DND-41 (cell line): Measurements from ENCODE around the gene ADNP.

Experiments used
- ATAC-seq: fragments of 200-7000 bp; cut with Tn5 transposase; 3 replicates; pipeline ENCODE4 v1.9.1; 2021; ENCODE audit warnings: low read depth; ENCODE audit not compliant: insufficient read depth
- DNase-seq: peaks from one replicate; pipeline ENCODE4 v3.0.0-alpha.2; 2020
- H2AFZ ChIP-seq: 2 replicates; pipeline ENCODE4 v1.6.0; 2012; ENCODE audit warnings: low read depth, low read length
- H3K27ac ChIP-seq: 2 replicates; pipeline ENCODE4 v1.5.1; 2012; ENCODE audit warnings: low read length, inconsistent platforms
- H3K27me3 ChIP-seq: fragments of 200-600 bp; sonication (generic); 2 replicates; pipeline ENCODE4 v1.6.0; 2012; ENCODE audit warnings: low read length, mild to moderate bottlenecking, inconsistent platforms; ENCODE audit not compliant: insufficient read depth, poor library complexity
- H3K36me3 ChIP-seq: 2 replicates; pipeline ENCODE4 v1.5.1; 2012; ENCODE audit warnings: low read length, inconsistent platforms; ENCODE audit not compliant: insufficient read depth
- H3K4me1 ChIP-seq: 2 replicates; pipeline ENCODE4 v1.5.1; 2012; ENCODE audit warnings: mild to moderate bottlenecking, low read length; ENCODE audit not compliant: insufficient read depth
- H3K4me2 ChIP-seq: 2 replicates; pipeline ENCODE4 v1.6.0; 2012; ENCODE audit warnings: mild to moderate bottlenecking, moderate library complexity, low read length, inconsistent platforms; ENCODE audit not compliant: insufficient read depth
- H3K4me3 ChIP-seq, 2 experiments: fragments of 200-600 bp in 1 of 2; shearing (Covaris generic) in 1 of 2; 2 replicates each; pipeline ENCODE4 v1.5.1; 2012 to 2016; ENCODE audit warnings: inconsistent platforms in 2 of 2, low read length in 2 of 2, mild to moderate bottlenecking in 2 of 2, low read depth in 1 of 2, moderate library complexity in 1 of 2
- H3K79me2 ChIP-seq: 2 replicates; pipeline ENCODE4 v1.6.0; 2012; ENCODE audit warnings: low read length, inconsistent platforms; ENCODE audit not compliant: insufficient read depth
- H3K9ac ChIP-seq: 2 replicates; pipeline ENCODE4 v1.6.0; 2012; ENCODE audit warnings: low read depth, mild to moderate bottlenecking, inconsistent platforms, low read length, moderate library complexity
- H3K9me3 ChIP-seq: 2 replicates; pipeline ENCODE4 v1.5.1; 2012; ENCODE audit warnings: low read length, moderate library complexity, mild to moderate bottlenecking, inconsistent platforms; ENCODE audit not compliant: insufficient read depth, severe bottlenecking
- H4K20me1 ChIP-seq: 2 replicates; pipeline ENCODE4 v1.6.0; 2012; ENCODE audit warnings: low read length; ENCODE audit not compliant: insufficient read depth
- CTCF ChIP-seq: IDR thresholded peaks from 2 replicates; pipeline ENCODE4 v1.5.1; 2012; ENCODE audit warnings: borderline replicate concordance, low read length, moderate library complexity, mild to moderate bottlenecking; ENCODE audit not compliant: poor library complexity, severe bottlenecking; ENCODE audit errors: extremely low read depth
- EZH2 ChIP-seq: IDR thresholded peaks from 3 replicates; pipeline ENCODE4 v1.6.1; 2012; ENCODE audit warnings: borderline replicate concordance, low read depth, mild to moderate bottlenecking, moderate library complexity, low read length, inconsistent platforms; ENCODE audit not compliant: severe bottlenecking

The ADNP gene

GRCh38 chr20:50916257-50916656 lies 15.0 kb downstream of the ADNP start:
- H3K4me1 ChIP-seq, result peaks cover 4% of the 10 kb centered on the region; the same call in 1 of the 2 replicates
- peaks cover 86% of the 10 kb centered on the region for H3K36me3 ChIP-seq
- no peak for DNase-seq
- no peak for TF ChIP-seq CTCF
- no peak for TF ChIP-seq EZH2
- H3K4me2 ChIP-seq, result no peak overlapping the region
- no peak overlapping the region for H2AFZ ChIP-seq
- no peaks in the 10 kb centered on the region for H3K9me3 ChIP-seq
- no peak overlapping the region for H3K27ac ChIP-seq
- ATAC-seq, result no peak
- peaks cover 100% of the 10 kb centered on the region for H3K79me2 ChIP-seq
- H4K20me1 ChIP-seq, result peaks cover 96% of the 10 kb centered on the region
- H3K27me3 ChIP-seq, result no peaks in the 10 kb centered on the region
- no peak overlapping the region for H3K9ac ChIP-seq
- H3K4me3 ChIP-seq, result no peak overlapping the region

- H3K79me2 ChIP-seq, result peaks cover 100% of the 10 kb centered on the region
- H3K27ac ChIP-seq, result no peak overlapping the region
- no peak overlapping the region for H3K9ac ChIP-seq
- H4K20me1 ChIP-seq, result peaks cover 96% of the 10 kb centered on the region
- no peaks in the 10 kb centered on the region for H3K9me3 ChIP-seq
- no peak for ATAC-seq
- no peak overlapping the region for H3K4me3 ChIP-seq
- H3K36me3 ChIP-seq, result peaks cover 87% of the 10 kb centered on the region
- DNase-seq, result no peak
- TF ChIP-seq EZH2 (no peak), CTCF (no peak)
- no peak overlapping the region for H3K4me2 ChIP-seq
- no peak overlapping the region for H2AFZ ChIP-seq
- H3K4me1 ChIP-seq, result peaks cover 4% of the 10 kb centered on the region; the same call in 1 of the 2 replicates
- no peaks in the 10 kb centered on the region for H3K27me3 ChIP-seq
Observed at GRCh38 chr20:50915424-50915823, 15.8 kb downstream of the ADNP start.

GRCh38 chr20:50913690-50914375 lies 17.4 kb downstream of the ADNP start:
- H4K20me1 ChIP-seq, result peaks cover 97% of the 10 kb centered on the region
- H3K9me3 ChIP-seq, result no peaks in the 10 kb centered on the region
- no peak overlapping the region for H3K9ac ChIP-seq
- no peak overlapping the region for H3K4me2 ChIP-seq
- H3K79me2 ChIP-seq, result peaks cover 100% of the 10 kb centered on the region
- DNase-seq, result no peak
- peak; percentile 53; the same call in 1 of the 3 replicates for ATAC-seq
- TF ChIP-seq CTCF (no peak), EZH2 (no peak)
- no peak overlapping the region for H2AFZ ChIP-seq
- H3K4me3 ChIP-seq, result no peak overlapping the region
- no peaks in the 10 kb centered on the region for H3K27me3 ChIP-seq
- no peaks in the 10 kb centered on the region for H3K4me1 ChIP-seq
- peaks cover 86% of the 10 kb centered on the region for H3K36me3 ChIP-seq
- no peak overlapping the region for H3K27ac ChIP-seq

GRCh38 chr20:50911716-50912115 lies 19.5 kb downstream of the ADNP start:
- no peak for ATAC-seq
- Histone ChIP-seq H3K27ac (no peak overlapping the region), H3K4me2 (no peak overlapping the region), H3K79me2 (peaks cover 99% of the 10 kb centered on the region), H4K20me1 (peaks cover 95% of the 10 kb centered on the region), H3K4me3 (no peak overlapping the region), H3K27me3 (no peaks in the 10 kb centered on the region), H2AFZ (no peak overlapping the region), H3K4me1 (no peaks in the 10 kb centered on the region), H3K9ac (no peak overlapping the region), H3K36me3 (peaks cover 73% of the 10 kb centered on the region), H3K9me3 (no peaks in the 10 kb centered on the region)
- no peak for DNase-seq
- no peak for TF ChIP-seq EZH2
- no peak for TF ChIP-seq CTCF
